ENCODE data around the gene SEMA5A.

The SEMA5A gene

GRCh38 chr5:9454491-9454890 lies 91.4 kb downstream of the SEMA5A start:
- no peak overlapping the region for H3K27ac ChIP-seq (ENCODE audit: low read depth, low read length)
- H3K36me3 ChIP-seq (ENCODE audit: control insufficient read depth, insufficient read depth, low read length) = no peaks in the 10 kb centered on the region
- H3K9ac ChIP-seq (ENCODE audit: low read length) = no peak overlapping the region
- no peak overlapping the region for H3K4me3 ChIP-seq (ENCODE audit: low read length)
- H3K27me3 ChIP-seq (ENCODE audit: control insufficient read depth, insufficient read depth, low read length) = no peaks in the 10 kb centered on the region
- no peaks in the 10 kb centered on the region for H3K4me1 ChIP-seq (ENCODE audit: control insufficient read depth, insufficient read depth, low read length)

DNA sequence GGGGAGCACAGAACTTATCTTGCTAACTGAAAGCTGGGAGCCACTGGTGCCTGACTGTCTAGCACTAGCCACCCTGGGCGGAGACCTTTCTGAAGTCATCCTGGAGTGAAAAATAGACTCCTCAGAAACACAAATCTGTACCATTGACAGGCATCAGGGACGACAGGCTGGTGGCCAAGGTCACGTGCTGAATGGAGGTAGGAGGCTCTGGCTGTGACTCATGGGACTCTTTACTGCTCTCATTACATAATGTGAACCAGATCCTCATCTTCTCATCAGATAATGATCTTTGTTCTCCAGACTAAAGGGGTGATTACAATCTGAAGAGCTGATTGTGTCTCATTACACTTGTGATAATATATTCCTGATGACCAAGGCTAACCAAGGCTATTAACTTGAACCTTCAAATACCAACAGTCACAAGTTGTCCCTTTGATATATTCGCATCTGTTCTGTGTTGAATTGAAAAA lies 91.8 kb downstream of the SEMA5A start:
- Histone ChIP-seq H3K36me3 (ENCODE audit: control insufficient read depth, insufficient read depth, low read length) (no peaks in the 10 kb centered on the region), H3K4me1 (ENCODE audit: control insufficient read depth, insufficient read depth, low read length) (no peaks in the 10 kb centered on the region), H3K27ac (ENCODE audit: low read depth, low read length) (no peak overlapping the region), H3K9ac (ENCODE audit: low read length) (no peak overlapping the region), H3K27me3 (ENCODE audit: control insufficient read depth, insufficient read depth, low read length) (no peaks in the 10 kb centered on the region), H3K4me3 (ENCODE audit: low read length) (no peak overlapping the region)

DNA sequence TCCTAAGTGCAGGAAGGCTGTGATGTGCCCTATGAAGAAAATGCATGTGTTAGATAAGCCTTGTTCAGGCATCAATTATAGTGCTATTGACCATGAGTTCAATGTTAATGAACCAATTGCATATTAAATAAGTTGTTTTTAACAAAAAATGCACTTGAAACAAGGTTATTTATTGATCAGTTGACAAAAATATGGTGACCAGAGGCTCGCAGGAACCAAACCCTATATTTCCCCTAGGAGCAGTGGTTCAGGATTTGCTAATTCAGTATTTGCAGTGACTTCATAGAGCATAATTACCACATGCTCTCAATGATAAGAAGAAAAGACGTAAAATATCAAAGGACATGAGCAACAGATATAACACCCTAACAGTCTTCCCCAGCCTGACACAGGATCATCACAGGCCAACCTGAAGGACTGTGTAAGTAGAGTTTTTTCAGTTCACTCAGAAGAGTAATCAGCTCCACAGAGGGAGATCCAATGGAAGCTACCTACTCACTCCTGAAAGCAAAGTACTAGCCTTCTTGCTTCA lies 92.3 kb downstream of the SEMA5A start:
- Histone ChIP-seq H3K36me3 (ENCODE audit: control insufficient read depth, insufficient read depth, low read length) (no peaks in the 10 kb centered on the region), H3K4me3 (ENCODE audit: low read length) (no peak overlapping the region), H3K4me1 (ENCODE audit: control insufficient read depth, insufficient read depth, low read length) (no peaks in the 10 kb centered on the region), H3K9ac (ENCODE audit: low read length) (no peak overlapping the region), H3K27ac (ENCODE audit: low read depth, low read length) (no peak overlapping the region), H3K27me3 (ENCODE audit: control insufficient read depth, insufficient read depth, low read length) (no peaks in the 10 kb centered on the region)

- Histone ChIP-seq H3K4me3 (ENCODE audit: low read length) (no peak overlapping the region), H3K9ac (ENCODE audit: low read length) (no peak overlapping the region), H3K27ac (ENCODE audit: low read depth, low read length) (no peak overlapping the region), H3K27me3 (ENCODE audit: control insufficient read depth, insufficient read depth, low read length) (no peaks in the 10 kb centered on the region), H3K4me1 (ENCODE audit: control insufficient read depth, insufficient read depth, low read length) (no peaks in the 10 kb centered on the region), H3K36me3 (ENCODE audit: control insufficient read depth, insufficient read depth, low read length) (no peaks in the 10 kb centered on the region)
These were observed 93.7 kb downstream of the SEMA5A start for GRCh38 chr5:9452181-9452580.

DNA sequence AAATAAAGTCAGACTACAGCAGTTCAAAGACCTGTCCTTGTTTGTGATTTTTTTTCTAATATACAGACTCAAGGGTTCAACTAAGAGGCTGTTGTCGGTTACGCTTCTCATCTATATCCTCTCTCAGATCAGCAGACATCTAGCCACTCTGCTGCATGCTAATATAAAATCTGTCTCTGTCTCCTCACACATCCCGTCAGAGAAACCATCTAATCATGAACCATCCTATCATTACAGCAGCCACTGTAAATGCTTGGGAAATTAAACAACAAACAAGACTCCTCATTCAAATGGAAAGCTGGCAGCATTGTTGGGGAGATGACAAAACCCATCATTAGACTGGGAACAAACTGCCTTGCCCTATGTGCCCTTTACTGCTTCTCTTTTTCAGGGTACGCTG lies 94.8 kb downstream of the SEMA5A start:
- Histone ChIP-seq H3K27me3 (ENCODE audit: control insufficient read depth, insufficient read depth, low read length) (no peaks in the 10 kb centered on the region), H3K4me1 (ENCODE audit: control insufficient read depth, insufficient read depth, low read length) (no peaks in the 10 kb centered on the region), H3K36me3 (ENCODE audit: control insufficient read depth, insufficient read depth, low read length) (no peaks in the 10 kb centered on the region), H3K4me3 (ENCODE audit: low read length) (no peak overlapping the region), H3K27ac (ENCODE audit: low read depth, low read length) (no peak overlapping the region), H3K9ac (ENCODE audit: low read length) (no peak overlapping the region)

- H3K9ac ChIP-seq (ENCODE audit: low read length) = no peak overlapping the region
- no peak overlapping the region for H3K27ac ChIP-seq (ENCODE audit: low read depth, low read length)
- H3K27me3 ChIP-seq (ENCODE audit: control insufficient read depth, insufficient read depth, low read length) = no peaks in the 10 kb centered on the region
- no peak overlapping the region for H3K4me3 ChIP-seq (ENCODE audit: low read length)
- no peaks in the 10 kb centered on the region for H3K36me3 ChIP-seq (ENCODE audit: control insufficient read depth, insufficient read depth, low read length)
- no peaks in the 10 kb centered on the region for H3K4me1 ChIP-seq (ENCODE audit: control insufficient read depth, insufficient read depth, low read length)
These were observed 98.2 kb downstream of the SEMA5A start for GRCh38 chr5:9447691-9448090.

DNA sequence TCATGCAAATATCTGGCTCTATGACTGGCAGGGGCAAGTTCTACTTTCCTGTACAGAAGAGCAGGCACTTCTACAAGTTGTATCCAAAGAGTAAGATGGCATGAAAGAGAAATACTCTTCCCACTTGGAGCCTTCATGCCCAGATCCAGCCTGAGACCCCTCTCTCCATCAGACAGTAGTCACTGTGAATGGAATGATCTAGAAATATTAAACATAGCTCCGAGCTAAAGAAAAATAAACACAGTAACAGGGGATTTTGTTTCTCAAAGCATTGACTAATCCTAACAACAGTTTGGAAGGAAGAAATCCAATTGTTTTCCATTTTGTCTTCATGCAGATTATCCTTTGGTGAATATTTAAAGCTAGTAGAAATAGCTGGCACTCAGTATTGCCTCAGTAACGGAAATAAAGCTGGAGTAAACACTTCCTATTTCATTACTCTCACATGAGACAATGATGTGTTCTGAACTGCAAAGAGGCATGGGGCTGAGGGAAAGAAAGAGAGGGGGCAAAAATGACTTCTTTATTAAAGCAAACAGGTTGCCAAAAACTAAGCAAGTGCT lies 100.0 kb downstream of the SEMA5A start:
- no peaks in the 10 kb centered on the region for H3K4me1 ChIP-seq (ENCODE audit: control insufficient read depth, insufficient read depth, low read length)
- H3K27ac ChIP-seq (ENCODE audit: low read depth, low read length) = no peak overlapping the region
- H3K9ac ChIP-seq (ENCODE audit: low read length) = no peak overlapping the region
- H3K4me3 ChIP-seq (ENCODE audit: low read length) = no peak overlapping the region
- no peaks in the 10 kb centered on the region for H3K36me3 ChIP-seq (ENCODE audit: control insufficient read depth, insufficient read depth, low read length)
- H3K27me3 ChIP-seq (ENCODE audit: control insufficient read depth, insufficient read depth, low read length) = no peaks in the 10 kb centered on the region

DNA sequence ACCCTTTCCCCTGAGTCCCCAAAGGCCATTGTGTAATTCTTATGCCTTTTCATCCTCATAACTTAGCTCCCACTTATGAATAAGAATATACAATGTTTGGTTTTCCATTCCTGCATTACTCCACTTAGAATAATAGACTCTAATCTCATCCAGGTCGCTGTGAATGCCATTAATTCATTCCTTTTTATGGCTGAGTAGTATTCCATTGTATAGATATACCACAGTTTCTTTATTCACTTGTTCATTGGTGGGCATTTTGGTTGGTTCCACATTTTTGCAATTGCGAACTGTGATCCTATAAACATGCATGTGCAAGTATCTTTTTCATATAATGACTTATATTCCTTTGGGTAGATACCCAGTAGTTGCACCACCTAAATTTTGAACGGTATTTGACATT lies 101.5 kb downstream of the SEMA5A start:
- H3K27me3 ChIP-seq (ENCODE audit: control insufficient read depth, insufficient read depth, low read length) = no peaks in the 10 kb centered on the region
- no peak overlapping the region for H3K9ac ChIP-seq (ENCODE audit: low read length)
- H3K27ac ChIP-seq (ENCODE audit: low read depth, low read length) = no peak overlapping the region
- H3K36me3 ChIP-seq (ENCODE audit: control insufficient read depth, insufficient read depth, low read length) = no peaks in the 10 kb centered on the region
- H3K4me3 ChIP-seq (ENCODE audit: low read length) = no peak overlapping the region
- no peaks in the 10 kb centered on the region for H3K4me1 ChIP-seq (ENCODE audit: control insufficient read depth, insufficient read depth, low read length)

DNA sequence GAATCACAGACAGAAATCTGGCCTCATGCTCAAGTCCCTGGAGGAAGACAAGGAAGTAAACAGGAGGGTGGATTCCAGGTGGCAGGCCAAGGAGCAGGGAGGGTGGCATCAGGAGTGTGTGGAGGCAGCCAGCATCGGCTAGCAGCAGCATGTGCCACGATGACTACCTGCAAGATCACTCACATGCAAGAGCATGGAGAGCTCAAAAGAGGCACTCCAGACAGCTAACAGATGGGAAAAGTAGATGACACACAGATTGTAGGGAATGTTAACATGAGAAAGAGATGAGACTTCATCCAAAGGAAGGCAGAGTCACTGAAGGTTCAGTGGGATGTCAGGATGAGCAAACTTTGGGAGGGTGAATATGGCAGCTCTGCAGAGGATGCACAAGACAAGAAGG lies 104.3 kb downstream of the SEMA5A start:
- Histone ChIP-seq H3K27ac (ENCODE audit: low read depth, low read length) (no peak overlapping the region), H3K9ac (ENCODE audit: low read length) (no peak overlapping the region), H3K27me3 (ENCODE audit: control insufficient read depth, insufficient read depth, low read length) (no peaks in the 10 kb centered on the region)

DNA sequence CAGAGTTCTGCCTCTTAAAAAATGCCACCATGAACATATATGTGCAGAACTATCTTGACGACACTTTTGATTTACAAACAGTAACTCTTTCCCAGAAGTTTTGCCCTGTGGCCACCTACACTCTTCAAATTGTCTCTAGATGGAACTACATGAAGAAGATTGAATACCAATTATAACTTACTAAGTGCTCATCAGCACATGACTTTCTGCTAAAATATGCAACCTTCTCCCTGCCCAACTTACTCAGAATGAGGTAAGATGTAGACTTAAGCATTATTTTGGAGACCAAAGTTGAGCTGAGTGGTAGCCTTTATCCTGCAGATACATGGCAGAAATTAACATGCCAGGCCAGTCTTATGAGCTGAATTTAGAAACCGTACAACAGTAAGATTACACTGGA lies 105.4 kb downstream of the SEMA5A start:
- Histone ChIP-seq H3K9ac (ENCODE audit: low read length) (no peak overlapping the region), H3K4me1 (ENCODE audit: control insufficient read depth, insufficient read depth, low read length) (no peaks in the 10 kb centered on the region), H3K27me3 (ENCODE audit: control insufficient read depth, insufficient read depth, low read length) (no peaks in the 10 kb centered on the region), H3K4me3 (ENCODE audit: low read length) (no peak overlapping the region), H3K36me3 (ENCODE audit: control insufficient read depth, insufficient read depth, low read length) (no peaks in the 10 kb centered on the region), H3K27ac (ENCODE audit: low read depth, low read length) (no peak overlapping the region)

More for the DNA sequence above, 104.3 kb downstream of the SEMA5A start:
- Histone ChIP-seq H3K4me1 (ENCODE audit: control insufficient read depth, insufficient read depth, low read length) (no peaks in the 10 kb centered on the region), H3K36me3 (ENCODE audit: control insufficient read depth, insufficient read depth, low read length) (no peaks in the 10 kb centered on the region), H3K4me3 (ENCODE audit: low read length) (no peak overlapping the region)

- Histone ChIP-seq H3K27me3 (ENCODE audit: control insufficient read depth, insufficient read depth, low read length) (no peaks in the 10 kb centered on the region), H3K36me3 (ENCODE audit: control insufficient read depth, insufficient read depth, low read length) (no peaks in the 10 kb centered on the region), H3K4me1 (ENCODE audit: control insufficient read depth, insufficient read depth, low read length) (no peaks in the 10 kb centered on the region), H3K9ac (ENCODE audit: low read length) (no peak overlapping the region), H3K4me3 (ENCODE audit: low read length) (no peak overlapping the region), H3K27ac (ENCODE audit: low read depth, low read length) (no peak overlapping the region)
These were observed 106.2 kb downstream of the SEMA5A start for GRCh38 chr5:9439531-9440292.

DNA sequence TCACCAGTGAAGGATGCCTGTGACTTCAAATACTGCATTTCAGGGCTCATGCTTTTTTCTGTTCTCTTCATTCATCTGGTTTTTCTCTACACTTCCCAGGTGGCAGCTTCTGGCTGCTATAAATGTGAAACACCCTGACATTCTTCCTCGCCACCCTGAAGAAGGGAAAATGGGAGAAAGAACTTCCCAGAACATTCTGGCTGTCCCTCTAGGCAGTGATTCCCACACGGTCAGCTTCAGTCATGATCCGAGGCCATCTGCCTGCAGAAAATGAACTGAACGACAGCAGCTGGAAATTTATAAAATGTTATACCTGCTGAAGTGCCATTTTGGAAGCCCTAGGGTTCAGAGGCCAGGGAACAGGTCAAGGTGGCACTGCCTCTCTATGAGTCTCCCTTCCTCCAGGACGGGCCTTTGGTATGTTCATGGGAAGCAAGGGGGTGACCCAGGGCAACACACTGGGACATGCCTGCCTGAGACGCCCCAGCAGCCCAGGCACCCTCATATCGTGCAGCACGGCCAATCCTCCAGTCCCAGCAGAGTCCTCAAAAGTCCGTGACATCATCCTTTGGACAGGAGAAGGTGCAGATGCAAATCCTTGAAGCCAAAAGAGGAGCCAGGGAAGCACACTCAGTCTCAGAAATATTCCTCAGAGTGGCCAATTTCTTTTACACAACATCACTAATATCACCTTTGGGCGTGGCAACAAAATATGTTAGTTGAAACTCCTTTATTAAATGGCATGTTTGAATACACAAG lies 107.1 kb downstream of the SEMA5A start:
- Histone ChIP-seq H3K27me3 (ENCODE audit: control insufficient read depth, insufficient read depth, low read length) (no peaks in the 10 kb centered on the region), H3K27ac (ENCODE audit: low read depth, low read length) (no peak overlapping the region), H3K4me1 (ENCODE audit: control insufficient read depth, insufficient read depth, low read length) (no peaks in the 10 kb centered on the region), H3K4me3 (ENCODE audit: low read length) (no peak overlapping the region), H3K9ac (ENCODE audit: low read length) (no peak overlapping the region), H3K36me3 (ENCODE audit: control insufficient read depth, insufficient read depth, low read length) (no peaks in the 10 kb centered on the region)

All from rectal smooth muscle tissue (tissue), 1 donor.